ENCODE results near the gene SLFN12. TPM values are rescaled to one million over a fixed set of nuclear protein-coding genes. Genes with fewer than 3 reads are reported as not detected.
"Not testable (repeated sequence)": the region's sequence is repeated elsewhere in the genome, so short reads cannot be mapped to it uniquely, and the experiment has no call there.

SLFN12 gene
- total and polyA plus RNA-seq, 2 donors, result 3.4 to 9.7 TPM

DNA sequence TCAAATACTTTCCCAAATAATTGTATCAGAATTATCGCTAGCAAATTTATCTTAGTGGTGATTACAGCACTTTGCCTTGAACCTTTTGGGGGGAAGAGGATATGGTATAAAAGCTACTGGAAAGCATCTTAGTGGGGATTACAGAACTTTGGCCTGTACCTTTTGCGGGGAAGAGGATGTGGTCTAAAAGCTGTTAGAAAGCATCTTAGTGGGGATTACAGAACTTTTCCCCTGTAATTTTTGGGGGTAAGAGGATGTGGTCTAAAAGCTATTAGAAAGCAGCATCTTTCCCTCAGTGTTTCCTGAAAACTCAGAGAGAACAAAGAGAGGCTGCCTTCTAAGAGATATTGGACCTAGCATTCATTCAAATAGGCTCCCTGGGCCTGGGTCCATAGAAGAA lies 4.1 kb downstream of the SLFN12 start:
- H3K27me3 ChIP-seq (ENCODE audit: control insufficient read depth in 2 of 2, insufficient read depth in 1 of 2, low read length in 1 of 2), result no peaks in the 10 kb centered on the region
- WGBS, result 54% methylated on average over 2 of the region's 2 CpGs
- peak in 1 of 9 donors; percentile 24 for DNase-seq (ENCODE audit: low read depth in 6 of 9, low spot score in 9 of 9)
- H3K4me3 ChIP-seq (ENCODE audit: low read length in 2 of 2), result no peak overlapping the region
- no peaks in the 10 kb centered on the region for H3K9me3 ChIP-seq (ENCODE audit: control insufficient read depth in 2 of 2, insufficient read depth in 1 of 2, low read length in 1 of 2)
- peaks cover 0 to 15% of the 10 kb centered on the region in 2 donors for H3K4me1 ChIP-seq (ENCODE audit: control insufficient read depth in 2 of 2, insufficient read depth in 2 of 2, low read length in 2 of 2)
- H3K36me3 ChIP-seq (ENCODE audit: control insufficient read depth in 2 of 2, insufficient read depth in 2 of 2, low read length in 1 of 2), result no peaks in the 10 kb centered on the region
- no peak overlapping the region for H3K27ac ChIP-seq (ENCODE audit: low read depth in 1 of 2, low read length in 1 of 2)

DNA sequence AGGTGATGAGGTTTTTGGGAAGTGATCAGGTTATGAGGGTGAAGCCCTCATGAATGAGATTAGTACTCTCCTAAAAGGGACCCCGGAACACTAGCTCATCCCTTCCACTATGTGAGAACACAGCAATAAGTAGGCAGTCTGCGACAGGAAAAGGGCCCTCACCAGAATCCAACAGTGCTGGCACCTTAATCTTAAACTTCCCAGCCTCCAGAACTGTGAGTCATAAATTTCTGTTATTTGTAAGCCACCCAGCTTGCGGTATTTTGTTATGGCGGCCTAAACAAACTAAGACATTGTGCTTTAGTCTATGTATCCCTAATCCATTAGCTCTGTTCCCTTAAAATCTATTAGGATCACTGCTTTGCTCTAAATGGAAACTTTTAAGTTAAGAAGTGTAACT lies 8.5 kb downstream of the SLFN12 start:
- WGBS, result 98% methylated on average over 4 of the region's 4 CpGs
- no peaks in the 10 kb centered on the region for H3K9me3 ChIP-seq (ENCODE audit: control insufficient read depth in 2 of 2, insufficient read depth in 1 of 2, low read length in 1 of 2)
- H3K27ac ChIP-seq (ENCODE audit: low read depth in 1 of 2, low read length in 1 of 2), result no peak overlapping the region
- H3K27me3 ChIP-seq (ENCODE audit: control insufficient read depth in 2 of 2, insufficient read depth in 1 of 2, low read length in 1 of 2), result no peaks in the 10 kb centered on the region
- peaks cover 0 to 3% of the 10 kb centered on the region in 2 donors for H3K4me1 ChIP-seq (ENCODE audit: control insufficient read depth in 2 of 2, insufficient read depth in 2 of 2, low read length in 2 of 2)
- H3K36me3 ChIP-seq (ENCODE audit: control insufficient read depth in 2 of 2, insufficient read depth in 2 of 2, low read length in 1 of 2), result no peaks in the 10 kb centered on the region
- DNase-seq (ENCODE audit: low read depth in 6 of 9, low spot score in 9 of 9), result no peak
- no peak overlapping the region for H3K4me3 ChIP-seq (ENCODE audit: low read length in 2 of 2)

DNA sequence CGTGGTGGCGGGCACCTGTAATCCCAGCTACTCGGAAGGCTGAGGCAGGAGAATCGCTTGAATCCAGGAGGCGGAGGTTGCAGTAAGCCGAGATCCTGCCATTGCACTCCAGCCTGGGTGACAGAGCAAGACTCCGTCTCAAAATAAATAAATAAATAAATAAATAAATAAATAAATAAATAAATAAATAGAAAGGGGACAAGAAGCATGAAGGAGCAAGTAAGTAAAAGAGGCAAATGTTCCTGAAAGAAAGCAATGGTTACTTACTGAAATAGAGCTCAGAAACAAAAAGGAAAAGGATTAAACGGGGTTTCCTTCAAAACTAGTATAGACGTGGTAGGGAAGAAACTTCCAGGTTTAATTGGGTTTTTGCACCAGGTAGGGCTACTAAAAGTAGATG lies 11.2 kb downstream of the SLFN12 start:
- H3K9me3 ChIP-seq (ENCODE audit: control insufficient read depth in 2 of 2, insufficient read depth in 1 of 2, low read length in 1 of 2); H3K4me3 ChIP-seq (ENCODE audit: low read length in 2 of 2); H3K36me3 ChIP-seq (ENCODE audit: control insufficient read depth in 2 of 2, insufficient read depth in 2 of 2, low read length in 1 of 2); DNase-seq (ENCODE audit: low read depth in 6 of 9, low spot score in 9 of 9); H3K4me1 ChIP-seq (ENCODE audit: control insufficient read depth in 2 of 2, insufficient read depth in 2 of 2, low read length in 2 of 2); H3K27ac ChIP-seq (ENCODE audit: low read depth in 1 of 2, low read length in 1 of 2); H3K27me3 ChIP-seq (ENCODE audit: control insufficient read depth in 2 of 2, insufficient read depth in 1 of 2, low read length in 1 of 2): not testable (repeated sequence)
- 95% methylated on average over 9 of the region's 9 CpGs for WGBS

DNA sequence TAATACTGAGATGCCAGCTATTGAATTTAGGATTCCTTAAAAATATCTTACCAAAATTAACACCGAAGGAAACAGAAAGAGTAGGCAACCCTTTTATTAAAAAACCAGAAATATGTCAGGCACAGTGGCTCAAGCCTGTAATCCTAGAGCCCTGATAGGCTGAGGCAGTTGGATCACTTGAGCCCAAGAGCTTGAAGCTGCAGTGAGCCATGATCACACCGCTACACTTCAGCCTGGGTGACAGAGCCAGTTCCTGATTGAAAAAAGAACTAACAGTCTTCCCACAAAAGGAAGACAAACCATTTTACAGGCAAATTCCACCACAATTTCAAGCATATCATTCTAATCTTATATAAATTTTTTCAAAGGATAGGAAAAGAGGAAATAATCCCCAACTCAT lies 15.6 kb downstream of the SLFN12 start:
- H3K9me3 ChIP-seq (ENCODE audit: control insufficient read depth in 2 of 2, insufficient read depth in 1 of 2, low read length in 1 of 2), result no peaks in the 10 kb centered on the region
- H3K27me3 ChIP-seq (ENCODE audit: control insufficient read depth in 2 of 2, insufficient read depth in 1 of 2, low read length in 1 of 2), result no peaks in the 10 kb centered on the region
- no peaks in the 10 kb centered on the region for H3K36me3 ChIP-seq (ENCODE audit: control insufficient read depth in 2 of 2, insufficient read depth in 2 of 2, low read length in 1 of 2)
- DNase-seq (ENCODE audit: low read depth in 6 of 9, low spot score in 9 of 9), result no peak
- no peak overlapping the region for H3K4me3 ChIP-seq (ENCODE audit: low read length in 2 of 2)
- H3K4me1 ChIP-seq (ENCODE audit: control insufficient read depth in 2 of 2, insufficient read depth in 2 of 2, low read length in 2 of 2), result no peaks in the 10 kb centered on the region
- WGBS, result 100% methylated on average over 2 of the region's 2 CpGs
- no peak overlapping the region for H3K27ac ChIP-seq (ENCODE audit: low read depth in 1 of 2, low read length in 1 of 2)

DNA sequence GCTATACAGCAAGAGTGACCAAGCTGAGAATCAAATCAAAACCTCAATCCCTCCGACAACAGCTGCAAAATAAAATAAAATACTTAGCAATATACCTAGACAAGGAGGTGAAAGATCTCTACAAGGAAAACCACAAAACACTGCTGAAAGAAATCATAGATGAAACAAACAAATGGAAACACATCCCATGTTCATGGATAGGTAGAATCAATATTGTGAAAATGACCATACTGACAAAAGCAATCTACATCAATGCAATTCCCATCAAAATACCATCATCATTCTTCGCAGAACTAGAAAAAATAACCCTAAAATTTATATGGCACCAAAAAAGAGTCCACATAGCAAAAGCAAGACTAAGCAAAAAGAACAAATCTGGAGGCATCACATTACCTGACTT lies 17.6 kb downstream of the SLFN12 start:
- H3K27me3 ChIP-seq (ENCODE audit: control insufficient read depth in 2 of 2, insufficient read depth in 1 of 2, low read length in 1 of 2); H3K36me3 ChIP-seq (ENCODE audit: control insufficient read depth in 2 of 2, insufficient read depth in 2 of 2, low read length in 1 of 2); H3K4me1 ChIP-seq (ENCODE audit: control insufficient read depth in 2 of 2, insufficient read depth in 2 of 2, low read length in 2 of 2); H3K27ac ChIP-seq (ENCODE audit: low read depth in 1 of 2, low read length in 1 of 2); H3K4me3 ChIP-seq (ENCODE audit: low read length in 2 of 2); DNase-seq (ENCODE audit: low read depth in 6 of 9, low spot score in 9 of 9); H3K9me3 ChIP-seq (ENCODE audit: control insufficient read depth in 2 of 2, insufficient read depth in 1 of 2, low read length in 1 of 2): not testable (repeated sequence)
- 98% methylated on average over 2 of the region's 2 CpGs for WGBS

DNA sequence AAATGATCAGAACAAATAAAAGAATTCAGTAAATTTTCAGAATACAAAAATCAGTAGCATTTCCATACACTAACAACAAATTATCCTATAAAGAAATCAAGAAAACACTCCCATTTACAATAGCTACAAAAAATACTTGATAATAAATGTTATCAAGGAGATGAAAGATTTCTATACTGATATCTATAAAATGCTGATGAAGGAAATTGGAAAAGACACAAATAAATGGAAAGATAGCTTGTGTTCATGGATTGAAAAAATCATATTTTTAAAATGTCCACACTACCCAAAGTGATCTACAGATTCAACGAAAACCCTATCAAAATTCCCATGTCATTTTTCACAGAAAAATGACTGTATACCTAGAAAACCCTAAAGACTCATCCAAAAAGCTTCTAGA lies 18.1 kb downstream of the SLFN12 start:
- 100% methylated on average over 1 of the region's 1 CpG for WGBS
- Histone ChIP-seq H3K4me1 (ENCODE audit: control insufficient read depth in 2 of 2, insufficient read depth in 2 of 2, low read length in 2 of 2) (no peaks in the 10 kb centered on the region), H3K36me3 (ENCODE audit: control insufficient read depth in 2 of 2, insufficient read depth in 2 of 2, low read length in 1 of 2) (peaks cover 0 to 10% of the 10 kb centered on the region in 2 donors), H3K27ac (ENCODE audit: low read depth in 1 of 2, low read length in 1 of 2) (no peak overlapping the region), H3K9me3 (ENCODE audit: control insufficient read depth in 2 of 2, insufficient read depth in 1 of 2, low read length in 1 of 2) (no peaks in the 10 kb centered on the region), H3K27me3 (ENCODE audit: control insufficient read depth in 2 of 2, insufficient read depth in 1 of 2, low read length in 1 of 2) (no peaks in the 10 kb centered on the region), H3K4me3 (ENCODE audit: low read length in 2 of 2) (no peak overlapping the region)
- no peak for DNase-seq (ENCODE audit: low read depth in 6 of 9, low spot score in 9 of 9)

DNA sequence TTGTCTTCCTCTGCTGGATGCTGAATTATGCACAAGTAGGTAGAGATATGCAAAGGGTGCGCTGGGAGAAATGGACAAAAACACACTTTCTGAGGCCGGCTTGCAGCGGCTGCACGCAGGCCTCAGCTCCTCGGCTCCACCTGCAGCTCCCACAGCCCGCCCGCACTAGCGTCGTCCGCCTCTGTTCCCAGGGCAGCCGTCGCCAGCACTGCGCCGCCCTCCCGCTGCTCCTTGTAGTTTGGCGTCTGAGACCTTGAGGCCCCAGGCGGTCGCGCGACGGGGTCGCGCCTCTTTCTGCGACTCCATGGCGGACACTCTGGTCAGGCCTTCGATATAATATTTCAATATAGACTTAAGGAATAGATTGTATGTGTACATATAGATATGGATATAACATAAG lies 24.8 kb downstream of the SLFN12 start:
- no peak overlapping the region for H3K27ac ChIP-seq (ENCODE audit: low read depth in 1 of 2, low read length in 1 of 2)
- H3K27me3 ChIP-seq (ENCODE audit: control insufficient read depth in 2 of 2, insufficient read depth in 1 of 2, low read length in 1 of 2), result no peaks in the 10 kb centered on the region
- DNase-seq (ENCODE audit: low read depth in 6 of 9, low spot score in 9 of 9), result no peak
- peaks cover 0 to 10% of the 10 kb centered on the region in 2 donors for H3K36me3 ChIP-seq (ENCODE audit: control insufficient read depth in 2 of 2, insufficient read depth in 2 of 2, low read length in 1 of 2)
- WGBS, result 93% methylated on average over 26 of the region's 26 CpGs
- no peaks in the 10 kb centered on the region for H3K4me1 ChIP-seq (ENCODE audit: control insufficient read depth in 2 of 2, insufficient read depth in 2 of 2, low read length in 2 of 2)
- H3K9me3 ChIP-seq (ENCODE audit: control insufficient read depth in 2 of 2, insufficient read depth in 1 of 2, low read length in 1 of 2), result no peaks in the 10 kb centered on the region
- H3K4me3 ChIP-seq (ENCODE audit: low read length in 2 of 2), result no peak overlapping the region

DNA sequence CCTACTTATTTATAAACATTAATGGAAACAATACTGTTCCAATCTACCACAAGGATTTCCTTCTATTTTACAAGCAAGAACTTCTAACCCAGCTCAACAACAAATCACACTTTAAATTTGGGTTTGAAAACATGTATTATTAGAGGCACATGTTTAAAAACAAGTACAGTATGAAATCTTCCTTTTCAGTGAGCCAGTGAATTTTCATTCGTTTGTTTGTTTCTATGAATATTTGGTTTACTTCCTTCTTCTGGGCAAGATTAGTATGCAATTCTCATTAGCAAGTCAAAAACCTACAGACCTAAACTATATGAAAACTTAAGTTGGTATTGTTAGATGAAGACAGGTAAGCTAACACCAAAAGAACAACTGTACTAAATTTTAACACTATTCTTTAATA lies 25.7 kb downstream of the SLFN12 start:
- Histone ChIP-seq H3K36me3 (ENCODE audit: control insufficient read depth in 2 of 2, insufficient read depth in 2 of 2, low read length in 1 of 2) (peaks cover 0 to 10% of the 10 kb centered on the region in 2 donors), H3K27ac (ENCODE audit: low read depth in 1 of 2, low read length in 1 of 2) (no peak overlapping the region), H3K4me3 (ENCODE audit: low read length in 2 of 2) (no peak overlapping the region), H3K4me1 (ENCODE audit: control insufficient read depth in 2 of 2, insufficient read depth in 2 of 2, low read length in 2 of 2) (no peaks in the 10 kb centered on the region), H3K27me3 (ENCODE audit: control insufficient read depth in 2 of 2, insufficient read depth in 1 of 2, low read length in 1 of 2) (no peaks in the 10 kb centered on the region), H3K9me3 (ENCODE audit: control insufficient read depth in 2 of 2, insufficient read depth in 1 of 2, low read length in 1 of 2) (no peaks in the 10 kb centered on the region)
- WGBS, result 98% methylated on average over 1 of the region's 1 CpG
- DNase-seq (ENCODE audit: low read depth in 6 of 9, low spot score in 9 of 9), result no peak

DNA sequence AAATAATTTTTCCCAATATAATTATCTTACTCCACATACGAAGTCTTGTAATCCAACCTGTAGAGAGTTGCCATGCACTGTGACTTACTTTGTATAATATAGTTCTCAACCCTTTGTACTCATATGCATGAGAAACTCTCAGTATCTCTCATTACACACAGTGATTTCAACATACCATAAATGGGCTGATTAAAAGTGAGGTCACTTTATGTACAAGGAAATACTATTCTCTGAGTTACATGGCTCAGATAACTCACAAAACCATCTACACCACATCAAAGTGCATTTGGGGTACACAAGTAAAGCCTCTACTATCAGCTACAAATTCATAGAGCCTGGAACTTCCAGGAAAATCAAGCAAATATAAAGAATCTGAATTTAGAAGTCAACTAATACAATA lies 27.9 kb downstream of the SLFN12 start:
- H3K4me3 ChIP-seq (ENCODE audit: low read length in 2 of 2), result no peak overlapping the region
- H3K4me1 ChIP-seq (ENCODE audit: control insufficient read depth in 2 of 2, insufficient read depth in 2 of 2, low read length in 2 of 2), result no peaks in the 10 kb centered on the region
- H3K27me3 ChIP-seq (ENCODE audit: control insufficient read depth in 2 of 2, insufficient read depth in 1 of 2, low read length in 1 of 2), result no peaks in the 10 kb centered on the region
- H3K27ac ChIP-seq (ENCODE audit: low read depth in 1 of 2, low read length in 1 of 2), result no peak overlapping the region
- H3K36me3 ChIP-seq (ENCODE audit: control insufficient read depth in 2 of 2, insufficient read depth in 2 of 2, low read length in 1 of 2), result no peaks in the 10 kb centered on the region
- H3K9me3 ChIP-seq (ENCODE audit: control insufficient read depth in 2 of 2, insufficient read depth in 1 of 2, low read length in 1 of 2), result no peaks in the 10 kb centered on the region
- peak in 1 of 9 donors; percentile 23 for DNase-seq (ENCODE audit: low read depth in 6 of 9, low spot score in 9 of 9)
- WGBS, result 97% methylated on average over 1 of the region's 1 CpG

DNA sequence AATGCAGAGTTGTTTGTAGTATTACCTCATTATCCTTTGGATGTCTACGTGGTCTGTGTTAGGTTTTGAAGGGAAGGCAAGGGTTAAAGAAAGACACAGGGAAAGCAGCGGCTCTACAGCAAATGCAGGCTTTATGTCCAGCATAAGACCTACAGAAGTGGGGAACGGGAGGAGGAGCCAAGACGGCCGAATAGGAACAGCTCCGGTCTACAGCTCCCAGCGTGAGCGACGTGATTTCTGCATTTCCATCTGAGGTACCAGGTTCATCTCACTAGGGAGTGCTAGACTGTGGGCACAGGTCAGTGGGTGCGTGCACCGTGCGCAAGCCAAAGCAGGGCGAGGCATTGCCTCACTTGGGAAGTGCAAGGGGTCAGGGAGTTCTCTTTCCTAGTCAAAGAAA lies 38.5 kb downstream of the SLFN12 start:
- DNase-seq (ENCODE audit: low read depth in 6 of 9, low spot score in 9 of 9); H3K9me3 ChIP-seq (ENCODE audit: control insufficient read depth in 2 of 2, insufficient read depth in 1 of 2, low read length in 1 of 2); H3K36me3 ChIP-seq (ENCODE audit: control insufficient read depth in 2 of 2, insufficient read depth in 2 of 2, low read length in 1 of 2); H3K4me1 ChIP-seq (ENCODE audit: control insufficient read depth in 2 of 2, insufficient read depth in 2 of 2, low read length in 2 of 2); H3K27ac ChIP-seq (ENCODE audit: low read depth in 1 of 2, low read length in 1 of 2); H3K4me3 ChIP-seq (ENCODE audit: low read length in 2 of 2); H3K27me3 ChIP-seq (ENCODE audit: control insufficient read depth in 2 of 2, insufficient read depth in 1 of 2, low read length in 1 of 2): not testable (repeated sequence)
- WGBS, result 98% methylated on average over 13 of the region's 13 CpGs

Measured in thymus (tissue), 11 donors.